ENCODE data around the gene NRP2. TPM values are rescaled to one million over a fixed set of nuclear protein-coding genes. Genes with fewer than 3 reads are reported as not detected.

NRP2 gene
- total RNA-seq, 1 experiment from 2014 or later, result 13.2 TPM

DNA sequence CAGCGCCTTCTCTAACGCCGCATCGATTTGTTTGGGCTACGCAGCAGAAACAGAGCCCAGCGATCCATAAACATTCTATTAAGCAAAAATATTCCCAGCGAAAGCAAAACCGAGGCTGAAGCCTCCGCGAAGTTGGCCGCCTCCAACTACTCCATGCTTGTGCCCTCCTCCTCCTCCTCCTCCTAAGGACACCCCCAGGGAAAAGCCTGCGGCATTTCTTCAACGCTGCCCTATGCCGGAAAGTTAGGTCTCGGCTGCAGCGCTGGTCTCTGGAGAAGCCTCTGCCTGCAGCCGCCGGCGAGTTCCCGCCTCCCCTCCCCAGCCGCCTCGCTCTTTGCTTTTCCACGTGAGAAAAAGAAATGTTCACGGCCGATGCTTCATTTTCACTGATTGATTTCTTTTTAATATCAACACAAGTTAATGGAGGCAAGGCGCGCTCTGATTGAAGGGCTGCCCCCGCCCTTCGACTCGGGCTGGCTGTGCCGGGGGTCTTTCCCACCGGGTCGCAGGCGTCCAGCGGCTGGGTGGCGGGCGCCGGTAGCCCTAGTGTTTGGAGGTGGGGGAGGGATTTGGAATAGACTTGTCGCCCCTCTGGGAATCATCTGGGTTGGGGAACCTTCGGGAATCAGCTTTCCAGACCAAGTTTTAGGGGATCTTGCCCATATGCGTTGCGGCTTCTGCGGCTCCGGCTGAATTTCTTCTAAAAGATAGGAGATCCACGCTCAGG is 3.9 kb downstream of the NRP2 start:
- H3K27ac ChIP-seq, result no peak overlapping the region
- no peak for DNase-seq (ENCODE audit: low read depth in 1 of 2, low spot score in 2 of 2)

DNA sequence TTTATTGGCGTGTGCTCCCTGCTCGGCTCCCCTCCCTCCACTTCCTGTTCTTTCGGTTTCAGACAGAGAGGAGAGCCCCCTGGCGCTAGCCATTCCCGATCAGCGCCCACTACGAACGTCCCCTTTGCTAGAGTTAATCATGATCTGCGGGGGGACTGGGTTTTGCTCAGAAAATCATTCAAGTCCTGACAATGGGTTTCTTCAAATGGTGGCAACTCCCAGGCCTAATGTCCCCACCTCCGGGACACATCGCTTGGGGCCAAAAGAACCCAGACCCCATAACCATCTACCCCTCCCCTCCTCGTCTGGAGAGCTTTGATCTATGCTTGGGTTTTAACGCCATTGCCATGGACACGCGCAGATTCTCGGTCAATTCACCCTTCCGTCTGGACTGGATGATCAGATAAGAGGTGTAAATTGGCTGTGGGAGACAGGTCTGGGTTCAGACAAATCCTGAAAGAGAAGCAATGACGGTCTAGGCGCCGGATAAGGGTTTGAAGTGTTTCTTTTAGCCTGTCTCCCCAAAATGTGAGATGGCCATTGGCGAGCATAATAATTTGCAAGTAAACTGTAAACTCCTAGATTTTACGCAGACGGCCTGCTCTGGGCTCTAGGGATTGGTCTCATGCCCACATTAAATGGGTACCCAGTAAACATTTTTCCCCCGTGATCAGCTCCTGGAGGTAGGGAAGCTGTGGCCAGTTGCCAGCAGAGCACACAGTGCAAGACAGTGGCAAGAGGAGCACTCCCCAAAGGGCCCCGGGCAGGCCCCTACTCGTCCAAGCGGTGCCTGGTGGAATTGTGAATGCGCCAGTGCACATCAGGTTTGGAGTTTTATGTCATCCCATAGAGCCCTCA is 4.7 kb downstream of the NRP2 start:
- Histone ChIP-seq H3K36me3 (no peaks in the 10 kb centered on the region), H3K4me3 (no peak overlapping the region), H3K4me1 (replicated peaks) (peaks cover 38% of the 10 kb centered on the region), H3K27ac (no peak overlapping the region), H3K27me3 (replicated peaks) (no peaks in the 10 kb centered on the region), H3K9me3 (replicated peaks) (no peaks in the 10 kb centered on the region)
- no peak for DNase-seq (ENCODE audit: low read depth in 1 of 2, low spot score in 2 of 2)

More for the DNA sequence above, 3.9 kb downstream of the NRP2 start:
- Histone ChIP-seq H3K4me3 (peak overlapping the region; percentile 53), H3K36me3 (no peaks in the 10 kb centered on the region), H3K9me3 (replicated peaks) (no peaks in the 10 kb centered on the region), H3K27me3 (replicated peaks) (no peaks in the 10 kb centered on the region), H3K4me1 (replicated peaks) (peaks cover 43% of the 10 kb centered on the region)

DNA sequence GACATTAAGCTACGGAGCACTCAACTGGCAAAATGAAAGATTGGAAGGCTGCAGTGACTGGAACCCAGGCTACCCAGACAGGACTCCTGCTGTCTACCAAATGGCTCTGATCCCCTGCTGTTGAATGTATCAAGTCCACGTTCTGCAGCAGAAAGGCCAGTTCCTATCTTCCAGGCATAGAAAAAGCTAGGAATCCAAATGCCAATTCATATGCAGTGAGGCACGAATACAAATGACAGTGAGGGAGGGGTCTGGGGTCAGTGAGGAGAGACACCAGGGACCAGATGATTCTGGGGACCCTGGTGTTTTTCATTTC is 5.3 kb downstream of the NRP2 start:
- no peak overlapping the region for H3K4me3 ChIP-seq
- peaks cover 34% of the 10 kb centered on the region for H3K4me1 ChIP-seq (replicated peaks)
- DNase-seq (ENCODE audit: low read depth in 1 of 2, low spot score in 2 of 2), result no peak
- H3K36me3 ChIP-seq, result no peaks in the 10 kb centered on the region
- H3K9me3 ChIP-seq (replicated peaks), result no peaks in the 10 kb centered on the region
- no peak overlapping the region for H3K27ac ChIP-seq
- no peaks in the 10 kb centered on the region for H3K27me3 ChIP-seq (replicated peaks)

DNA sequence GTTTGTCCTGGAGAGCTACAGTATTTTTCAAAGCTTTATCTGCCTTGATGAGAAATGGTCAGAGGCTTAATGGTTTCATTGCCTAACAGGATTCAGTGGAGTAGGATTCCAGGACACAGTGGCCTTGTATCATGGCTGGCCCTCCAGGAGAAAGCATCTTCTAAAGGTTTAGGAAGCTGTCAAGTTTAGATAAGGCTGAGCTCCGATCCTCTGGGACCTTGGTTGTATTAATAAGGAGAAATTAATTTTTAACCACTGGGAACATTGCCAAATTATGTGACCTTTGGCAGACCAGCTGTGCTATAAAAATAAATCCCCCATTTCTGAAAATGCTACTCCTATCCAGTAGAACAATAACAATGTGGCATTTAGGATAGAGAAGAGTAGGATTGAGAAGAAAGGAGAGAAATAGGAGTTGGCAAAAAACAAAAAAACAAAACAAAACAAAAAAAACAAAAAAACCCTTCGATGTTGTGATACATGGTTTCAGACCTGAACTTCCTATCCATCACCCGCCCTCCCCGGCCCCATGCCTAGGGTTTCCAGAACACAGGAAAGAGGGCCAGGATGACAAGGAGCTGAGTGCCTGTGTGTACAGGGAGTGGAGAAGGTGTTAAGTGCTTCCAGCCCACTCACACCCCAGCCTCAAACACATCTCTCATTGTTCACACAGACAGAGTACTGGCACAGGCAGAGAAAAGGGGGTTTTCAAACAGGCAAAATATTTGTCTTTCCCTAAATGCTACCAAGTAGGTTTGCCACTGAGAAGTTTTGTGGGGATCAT is 6.3 kb downstream of the NRP2 start:
- H3K27ac ChIP-seq, result no peak overlapping the region
- no peak for DNase-seq (ENCODE audit: low read depth in 1 of 2, low spot score in 2 of 2)
- H3K36me3 ChIP-seq, result no peaks in the 10 kb centered on the region
- peaks cover 26% of the 10 kb centered on the region for H3K4me1 ChIP-seq (replicated peaks)
- H3K27me3 ChIP-seq (replicated peaks), result no peaks in the 10 kb centered on the region
- H3K9me3 ChIP-seq (replicated peaks), result no peaks in the 10 kb centered on the region
- H3K4me3 ChIP-seq, result no peak overlapping the region

DNA sequence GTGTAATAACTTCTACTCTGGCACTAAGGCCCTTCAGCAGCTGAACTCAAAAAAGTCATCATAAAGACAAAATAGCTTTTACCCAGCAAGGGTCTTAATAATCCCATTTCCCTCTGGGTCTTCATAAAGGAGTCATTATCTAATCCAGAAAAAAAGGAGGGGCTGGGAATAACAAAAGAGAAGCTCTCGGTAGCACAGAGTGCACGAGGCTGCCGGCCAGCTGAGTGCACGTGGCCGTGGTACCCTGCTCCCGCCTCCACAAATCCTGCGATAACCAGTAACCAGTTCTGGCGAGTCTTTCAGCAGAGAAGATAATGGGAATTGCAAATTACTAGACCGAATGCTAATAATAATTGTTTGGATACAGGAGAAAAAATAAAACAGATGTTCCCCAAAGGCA is 7.5 kb downstream of the NRP2 start:
- Histone ChIP-seq H3K4me1 (replicated peaks) (peaks cover 17% of the 10 kb centered on the region), H3K4me3 (no peak overlapping the region), H3K27ac (no peak overlapping the region), H3K9me3 (replicated peaks) (no peaks in the 10 kb centered on the region), H3K36me3 (no peaks in the 10 kb centered on the region), H3K27me3 (replicated peaks) (no peaks in the 10 kb centered on the region)
- DNase-seq (ENCODE audit: low read depth in 1 of 2, low spot score in 2 of 2), result no peak

DNA sequence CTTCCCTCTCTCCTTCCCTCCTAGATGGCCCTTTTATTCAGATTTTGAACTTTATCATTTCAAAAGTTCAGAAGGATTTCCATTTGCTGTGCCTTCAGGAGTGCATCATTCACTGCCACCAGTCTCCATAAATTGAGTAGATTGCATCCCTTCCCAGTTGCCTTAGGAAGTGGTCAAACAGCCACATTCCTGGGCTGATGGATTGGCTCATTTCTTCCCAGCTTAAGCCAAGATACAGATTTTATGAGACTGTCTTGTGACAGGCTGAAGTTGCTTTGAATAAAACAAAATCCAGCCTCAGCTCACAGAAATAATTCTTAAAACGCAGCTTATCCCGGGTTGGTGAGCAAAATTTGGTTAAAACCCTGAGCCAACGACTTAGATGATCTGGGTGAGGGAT is 9.8 kb downstream of the NRP2 start:
- Histone ChIP-seq H3K4me1 (replicated peaks) (peaks cover 3% of the 10 kb centered on the region; the same call in 1 of the 2 replicates), H3K27me3 (replicated peaks) (no peaks in the 10 kb centered on the region), H3K36me3 (no peaks in the 10 kb centered on the region), H3K9me3 (replicated peaks) (no peaks in the 10 kb centered on the region), H3K27ac (no peak overlapping the region), H3K4me3 (no peak overlapping the region)
- no peak for DNase-seq (ENCODE audit: low read depth in 1 of 2, low spot score in 2 of 2)

DNA sequence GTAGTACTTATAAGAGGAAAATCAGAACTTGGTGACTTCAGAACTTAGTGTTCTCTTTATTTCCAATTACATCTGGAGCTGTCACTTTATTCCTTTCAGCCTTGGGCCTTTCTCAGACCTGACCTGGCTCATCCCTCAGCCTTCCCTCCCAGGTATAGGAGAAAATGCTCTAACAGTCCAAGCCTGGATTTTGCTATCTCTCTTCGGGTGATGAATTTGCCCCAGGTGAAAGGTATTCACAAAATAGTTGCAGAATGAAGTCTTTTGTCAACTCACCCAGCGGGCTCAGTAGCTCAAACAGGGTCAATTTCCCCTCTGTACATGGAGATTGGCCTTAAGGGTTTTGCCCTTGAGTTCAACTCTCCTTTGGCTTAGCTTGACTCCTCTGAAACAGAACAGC is 12.0 kb downstream of the NRP2 start:
- DNase-seq (ENCODE audit: low read depth in 1 of 2, low spot score in 2 of 2), result no peak
- H3K4me1 ChIP-seq (replicated peaks), result peaks cover 17% of the 10 kb centered on the region
- no peaks in the 10 kb centered on the region for H3K9me3 ChIP-seq (replicated peaks)
- H3K36me3 ChIP-seq, result no peaks in the 10 kb centered on the region
- H3K27me3 ChIP-seq (replicated peaks), result no peaks in the 10 kb centered on the region
- H3K27ac ChIP-seq, result no peak overlapping the region
- no peak overlapping the region for H3K4me3 ChIP-seq

DNA sequence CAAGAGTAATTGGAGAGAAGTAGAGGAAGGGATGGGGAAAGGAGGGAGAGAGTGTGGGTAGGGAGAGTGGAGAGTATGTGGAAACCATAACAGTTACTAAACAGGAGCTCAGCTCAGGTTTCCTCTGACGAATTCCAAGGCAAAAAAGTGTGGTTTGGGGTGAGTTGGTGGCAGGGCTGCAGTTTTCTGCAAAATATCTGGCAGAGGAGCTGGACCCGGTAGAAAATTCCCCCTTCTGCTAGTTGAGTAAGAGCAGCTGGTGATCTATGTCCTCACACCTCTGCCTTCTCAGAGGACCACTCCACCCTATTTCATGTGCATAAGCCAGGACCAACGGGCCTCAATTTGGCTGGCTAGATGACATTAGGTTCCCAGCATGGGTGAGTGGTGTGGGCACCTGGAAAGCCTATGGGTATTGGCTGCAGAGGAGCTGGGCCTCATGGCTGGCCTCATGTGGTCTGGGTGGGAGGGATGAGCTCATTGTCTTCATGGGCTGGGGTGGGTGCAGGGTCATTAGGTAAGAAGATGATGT is 13.2 kb downstream of the NRP2 start:
- DNase-seq (ENCODE audit: low read depth in 1 of 2, low spot score in 2 of 2), result no peak
- no peak overlapping the region for H3K27ac ChIP-seq

DNA sequence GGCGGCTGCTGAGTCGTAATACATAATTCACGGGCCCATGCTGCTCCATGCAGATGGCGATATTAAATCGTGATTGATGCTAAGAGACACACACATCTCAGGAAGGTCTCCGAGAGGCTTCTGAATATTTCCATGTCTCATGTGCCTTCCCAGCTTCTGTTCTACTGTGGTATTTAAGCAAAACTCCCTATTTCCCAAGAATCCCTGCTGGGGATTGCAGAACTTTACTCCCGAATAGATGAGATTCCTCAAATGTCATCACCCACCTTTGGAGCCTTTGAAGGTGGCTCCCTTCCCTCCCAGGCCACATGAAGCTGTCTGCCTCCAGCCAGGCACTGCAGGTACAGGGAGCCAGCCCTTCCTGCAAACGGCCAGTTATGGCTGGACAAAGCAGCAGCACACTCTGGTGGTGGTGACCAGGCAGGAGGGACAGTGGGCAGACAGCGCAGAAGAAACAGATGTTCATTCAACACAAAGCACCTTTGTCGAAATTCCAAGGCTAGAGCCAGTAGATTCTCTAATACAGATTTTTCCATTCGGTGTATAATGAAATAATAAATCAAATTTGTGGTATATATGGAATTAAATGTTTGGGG is 14.1 kb downstream of the NRP2 start:
- Histone ChIP-seq H3K27ac (no peak overlapping the region), H3K36me3 (no peaks in the 10 kb centered on the region), H3K27me3 (replicated peaks) (no peaks in the 10 kb centered on the region), H3K4me3 (no peak overlapping the region), H3K4me1 (replicated peaks) (peaks cover 39% of the 10 kb centered on the region), H3K9me3 (replicated peaks) (no peaks in the 10 kb centered on the region)
- DNase-seq (ENCODE audit: low read depth in 1 of 2, low spot score in 2 of 2), result no peak

More for the DNA sequence above, 13.2 kb downstream of the NRP2 start:
- H3K4me3 ChIP-seq, result no peak overlapping the region
- no peaks in the 10 kb centered on the region for H3K36me3 ChIP-seq
- no peaks in the 10 kb centered on the region for H3K27me3 ChIP-seq (replicated peaks)
- peaks cover 30% of the 10 kb centered on the region for H3K4me1 ChIP-seq (replicated peaks)
- H3K9me3 ChIP-seq (replicated peaks), result no peaks in the 10 kb centered on the region

DNA sequence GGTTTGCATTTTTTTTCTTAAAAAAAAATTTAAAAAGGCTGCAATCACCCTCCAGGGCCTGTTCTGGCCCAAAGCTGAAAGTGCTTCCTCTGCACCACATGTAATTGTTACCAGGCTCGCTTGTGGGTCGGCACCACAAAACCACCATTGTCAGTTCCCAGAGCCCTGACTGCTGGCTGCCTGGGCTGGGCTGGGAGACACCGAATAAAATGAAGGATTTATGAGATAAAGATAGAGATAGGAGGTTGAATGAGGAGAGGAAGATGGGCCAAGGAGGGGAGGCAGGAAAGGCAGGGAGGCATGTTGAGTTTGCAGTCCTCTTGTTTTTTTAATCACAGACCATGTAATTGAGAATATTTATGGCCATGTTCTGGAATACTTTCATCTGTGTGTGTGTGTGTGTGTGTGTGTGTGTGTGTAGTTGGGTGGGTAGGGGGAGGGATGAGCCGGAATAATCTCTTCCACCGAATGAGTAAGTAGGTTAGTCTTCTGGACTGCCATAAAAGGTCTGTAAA is 14.7 kb downstream of the NRP2 start:
- DNase-seq (ENCODE audit: low read depth in 1 of 2, low spot score in 2 of 2), result no peak
- no peaks in the 10 kb centered on the region for H3K36me3 ChIP-seq
- H3K4me1 ChIP-seq (replicated peaks), result peaks cover 44% of the 10 kb centered on the region
- no peak overlapping the region for H3K27ac ChIP-seq
- H3K9me3 ChIP-seq (replicated peaks), result no peaks in the 10 kb centered on the region
- no peaks in the 10 kb centered on the region for H3K27me3 ChIP-seq (replicated peaks)
- H3K4me3 ChIP-seq, result no peak overlapping the region

DNA sequence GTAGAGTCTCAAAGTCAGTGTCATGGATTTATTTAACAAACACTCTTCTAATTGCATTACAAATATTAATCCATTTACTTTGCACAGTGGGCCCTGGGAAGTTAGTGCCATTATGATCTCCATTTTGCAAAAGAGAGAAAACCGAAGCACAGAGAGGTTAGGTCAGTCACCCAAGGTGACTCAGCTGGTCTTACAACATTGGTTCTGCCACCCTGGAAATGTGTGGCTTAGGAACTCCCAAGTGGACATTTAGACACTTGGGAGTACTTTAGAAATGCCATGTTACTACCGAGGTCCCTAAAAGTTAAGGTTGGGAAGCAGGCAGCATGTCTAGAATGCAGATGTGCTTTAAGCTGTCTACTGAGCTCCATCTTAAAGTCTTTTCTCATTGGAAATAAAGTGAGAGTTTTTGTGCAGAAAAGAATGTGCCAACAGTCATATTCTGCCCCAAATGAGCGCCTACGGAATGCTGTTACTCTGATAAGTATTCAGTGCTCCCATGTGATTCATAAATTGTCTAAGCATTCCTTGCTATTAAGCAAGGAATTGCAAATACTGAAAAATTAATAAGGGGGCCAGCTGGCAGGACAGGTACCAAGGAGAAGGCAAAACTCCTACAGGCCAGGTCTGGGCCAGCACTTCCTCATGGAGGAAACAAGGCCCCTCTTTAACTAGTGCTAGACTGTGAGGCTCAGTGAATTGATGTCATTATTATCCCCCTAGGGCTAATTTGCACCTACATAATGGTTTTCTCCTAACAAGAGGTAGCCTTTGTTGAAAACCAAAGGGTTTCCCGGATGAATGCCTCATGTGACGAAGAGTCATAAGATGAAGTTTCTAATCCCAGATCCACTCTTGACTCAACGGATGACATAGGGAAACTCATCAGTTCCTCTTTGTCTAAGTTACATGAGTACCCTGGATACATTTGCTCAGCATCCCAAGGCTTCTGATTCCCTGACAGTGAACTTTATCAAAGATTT is 16.3 kb downstream of the NRP2 start:
- Histone ChIP-seq H3K4me3 (no peak overlapping the region), H3K27ac (peak overlapping the region; percentile 83), H3K36me3 (no peaks in the 10 kb centered on the region), H3K9me3 (replicated peaks) (no peaks in the 10 kb centered on the region), H3K4me1 (replicated peaks) (peaks cover 59% of the 10 kb centered on the region), H3K27me3 (replicated peaks) (no peaks in the 10 kb centered on the region)
- no peak for DNase-seq (ENCODE audit: low read depth in 1 of 2, low spot score in 2 of 2)

DNA sequence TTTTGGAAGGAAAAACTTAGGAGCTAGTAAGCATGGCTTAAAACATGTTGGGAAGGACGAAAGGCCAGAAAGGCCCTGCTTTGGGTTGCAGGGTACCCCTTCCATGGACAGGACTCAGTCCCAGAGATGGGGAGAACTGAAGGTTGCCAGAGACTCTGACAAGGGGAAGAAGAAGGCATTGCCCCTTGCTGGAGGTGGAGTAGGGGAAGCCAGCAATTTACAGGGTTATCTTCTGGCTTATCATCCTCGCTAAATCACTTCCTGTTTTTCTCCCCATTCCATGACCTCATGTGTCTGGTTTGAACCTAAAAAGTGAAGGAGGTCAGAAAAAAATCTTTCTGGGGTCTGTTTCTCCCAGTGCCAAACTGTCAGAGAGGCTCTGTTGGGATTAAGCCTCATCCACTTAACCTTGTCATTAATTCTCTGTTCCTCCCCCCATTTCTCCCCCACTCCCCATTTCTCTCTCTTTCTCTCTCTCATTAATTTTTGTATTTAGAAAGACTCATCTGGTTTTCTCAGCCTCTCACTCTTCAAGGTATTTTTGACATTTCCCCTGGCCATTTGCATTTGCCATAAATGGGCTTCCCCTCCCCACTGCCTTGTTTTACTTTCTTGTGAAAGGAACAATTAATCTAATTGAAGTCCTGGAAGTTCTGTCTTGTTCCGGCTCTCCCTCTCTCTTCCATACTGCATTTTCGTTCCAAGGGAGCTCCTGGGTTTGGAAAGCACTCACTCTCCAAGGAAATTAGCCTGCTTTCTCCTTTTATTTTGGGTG is 17.4 kb downstream of the NRP2 start:
- Histone ChIP-seq H3K27me3 (replicated peaks) (no peaks in the 10 kb centered on the region), H3K9me3 (replicated peaks) (no peaks in the 10 kb centered on the region), H3K4me3 (no peak overlapping the region), H3K27ac (peak overlapping the region; percentile 83), H3K4me1 (replicated peaks) (peaks cover 70% of the 10 kb centered on the region), H3K36me3 (no peaks in the 10 kb centered on the region)
- no peak for DNase-seq (ENCODE audit: low read depth in 1 of 2, low spot score in 2 of 2)
